IPS-15b (cell line): ENCODE results near the gene CENPM.

Experiments used
- H3K27me3 ChIP-seq: one replicate; pipeline ENCODE4 v1.6.1; 2013; ENCODE audit warnings: low read length; ENCODE audit not compliant: control insufficient read depth, insufficient read depth
- H3K36me3 ChIP-seq: one replicate; pipeline ENCODE4 v1.6.1; 2013; ENCODE audit warnings: low read length; ENCODE audit not compliant: control insufficient read depth, insufficient read depth
- H3K4me1 ChIP-seq: one replicate; pipeline ENCODE4 v1.6.1; 2013; ENCODE audit warnings: mild to moderate bottlenecking, low read length; ENCODE audit not compliant: control insufficient read depth, insufficient read depth
- H3K4me3 ChIP-seq: one replicate; pipeline ENCODE4 v1.5.1; 2013; ENCODE audit warnings: low read depth, low read length
- H3K9ac ChIP-seq: one replicate; pipeline ENCODE4 v1.6.1; 2013; ENCODE audit warnings: low read depth, mild to moderate bottlenecking, low read length
- H3K9me3 ChIP-seq: one replicate; pipeline ENCODE4 v1.6.1; 2013; ENCODE audit warnings: mild to moderate bottlenecking, low read length; ENCODE audit not compliant: control insufficient read depth, insufficient read depth

Gene CENPM

GRCh38 chr22:41936894-41937169, 10.1 kb downstream of the CENPM start:
- H3K4me3 ChIP-seq, result no peak overlapping the region
- H3K36me3 ChIP-seq, result peaks cover 13% of the 10 kb centered on the region
- no peaks in the 10 kb centered on the region for H3K9me3 ChIP-seq
- no peaks in the 10 kb centered on the region for H3K4me1 ChIP-seq
- H3K27me3 ChIP-seq, result no peaks in the 10 kb centered on the region
- H3K9ac ChIP-seq, result no peak overlapping the region

DNA sequence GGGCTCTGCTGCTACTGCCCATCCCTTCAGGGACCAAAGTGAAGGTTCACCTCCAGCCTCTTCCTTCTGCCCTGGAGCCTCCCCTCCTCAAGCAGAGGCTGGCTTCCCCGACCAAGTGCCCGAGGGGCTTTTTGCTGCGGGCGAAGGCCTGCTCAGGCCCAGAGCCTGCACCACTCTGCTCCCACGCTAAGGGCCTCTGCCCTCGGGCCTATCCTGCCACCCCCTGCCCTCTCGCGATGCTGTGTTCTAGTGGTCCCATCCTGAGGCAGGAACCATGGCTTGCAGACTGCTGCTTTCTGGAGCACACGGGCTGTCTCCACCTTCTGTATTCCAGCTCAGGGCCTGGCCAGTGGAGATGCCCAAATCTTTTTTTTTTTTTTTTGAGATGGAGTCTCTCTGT, 11.4 kb downstream of the CENPM start:
- no peak overlapping the region for H3K4me3 ChIP-seq
- H3K9me3 ChIP-seq, result no peaks in the 10 kb centered on the region
- H3K27me3 ChIP-seq, result no peaks in the 10 kb centered on the region
- H3K9ac ChIP-seq, result no peak overlapping the region
- no peaks in the 10 kb centered on the region for H3K4me1 ChIP-seq
- H3K36me3 ChIP-seq, result peaks cover 9% of the 10 kb centered on the region

- Histone ChIP-seq H3K27me3 (no peaks in the 10 kb centered on the region), H3K9ac (no peak overlapping the region), H3K36me3 (peaks cover 7% of the 10 kb centered on the region), H3K4me1 (no peaks in the 10 kb centered on the region), H3K9me3 (no peaks in the 10 kb centered on the region), H3K4me3 (no peak overlapping the region)
These were observed 12.0 kb downstream of the CENPM start for GRCh38 chr22:41935015-41935351.

- H3K9ac ChIP-seq, result no peak overlapping the region
- H3K27me3 ChIP-seq, result no peaks in the 10 kb centered on the region
- H3K4me1 ChIP-seq, result no peaks in the 10 kb centered on the region
- no peaks in the 10 kb centered on the region for H3K9me3 ChIP-seq
- H3K36me3 ChIP-seq, result peaks cover 5% of the 10 kb centered on the region
- H3K4me3 ChIP-seq, result no peak overlapping the region
These were observed 12.5 kb downstream of the CENPM start for GRCh38 chr22:41934284-41935014.

- Histone ChIP-seq H3K9ac (no peak overlapping the region), H3K36me3 (peaks cover 2% of the 10 kb centered on the region), H3K27me3 (no peaks in the 10 kb centered on the region), H3K4me1 (no peaks in the 10 kb centered on the region), H3K9me3 (no peaks in the 10 kb centered on the region), H3K4me3 (no peak overlapping the region)
These were observed 13.4 kb downstream of the CENPM start for GRCh38 chr22:41933411-41934177.

- peaks cover 2% of the 10 kb centered on the region for H3K36me3 ChIP-seq
- H3K27me3 ChIP-seq, result peaks cover 3% of the 10 kb centered on the region
- no peak overlapping the region for H3K9ac ChIP-seq
- H3K4me1 ChIP-seq, result no peaks in the 10 kb centered on the region
- no peak overlapping the region for H3K4me3 ChIP-seq
- no peaks in the 10 kb centered on the region for H3K9me3 ChIP-seq
These were observed 14.6 kb downstream of the CENPM start for GRCh38 chr22:41932353-41932752.

DNA sequence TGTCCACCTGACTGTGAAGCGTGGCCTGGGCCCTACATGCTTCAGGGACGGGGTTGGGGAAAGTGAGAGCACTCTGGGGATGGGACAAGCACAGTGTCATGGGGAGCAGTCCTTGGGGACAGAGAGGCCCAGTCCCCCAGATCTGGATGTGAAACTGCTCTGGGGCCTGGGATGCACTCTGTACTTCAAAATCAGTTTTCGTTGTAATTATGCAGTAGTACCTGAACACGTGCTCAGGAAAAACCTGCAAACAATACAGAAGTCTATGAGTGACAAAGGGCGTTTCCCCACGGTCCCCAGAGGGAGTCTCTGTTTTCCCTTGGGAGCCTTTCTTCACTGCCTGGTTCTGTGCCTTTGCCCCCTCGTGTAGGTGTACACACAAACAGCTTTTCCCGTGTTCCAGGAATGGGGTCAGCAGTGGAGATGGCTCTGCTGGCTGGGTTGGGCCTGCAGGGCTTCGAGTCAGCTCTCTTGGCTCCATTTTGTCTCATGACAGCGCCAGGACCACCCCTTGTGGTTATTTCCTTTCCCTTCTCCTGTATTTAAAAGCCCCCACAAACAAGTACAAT, 15.2 kb downstream of the CENPM start:
- no peak overlapping the region for H3K4me3 ChIP-seq
- peaks cover 8% of the 10 kb centered on the region for H3K27me3 ChIP-seq
- no peaks in the 10 kb centered on the region for H3K4me1 ChIP-seq
- H3K36me3 ChIP-seq, result no peaks in the 10 kb centered on the region
- H3K9me3 ChIP-seq, result no peaks in the 10 kb centered on the region
- no peak overlapping the region for H3K9ac ChIP-seq

- Histone ChIP-seq H3K4me1 (no peaks in the 10 kb centered on the region), H3K4me3 (no peak overlapping the region), H3K36me3 (no peaks in the 10 kb centered on the region), H3K9me3 (no peaks in the 10 kb centered on the region), H3K9ac (no peak overlapping the region), H3K27me3 (peaks cover 19% of the 10 kb centered on the region)
These were observed 17.5 kb downstream of the CENPM start for GRCh38 chr22:41929418-41929810.

DNA sequence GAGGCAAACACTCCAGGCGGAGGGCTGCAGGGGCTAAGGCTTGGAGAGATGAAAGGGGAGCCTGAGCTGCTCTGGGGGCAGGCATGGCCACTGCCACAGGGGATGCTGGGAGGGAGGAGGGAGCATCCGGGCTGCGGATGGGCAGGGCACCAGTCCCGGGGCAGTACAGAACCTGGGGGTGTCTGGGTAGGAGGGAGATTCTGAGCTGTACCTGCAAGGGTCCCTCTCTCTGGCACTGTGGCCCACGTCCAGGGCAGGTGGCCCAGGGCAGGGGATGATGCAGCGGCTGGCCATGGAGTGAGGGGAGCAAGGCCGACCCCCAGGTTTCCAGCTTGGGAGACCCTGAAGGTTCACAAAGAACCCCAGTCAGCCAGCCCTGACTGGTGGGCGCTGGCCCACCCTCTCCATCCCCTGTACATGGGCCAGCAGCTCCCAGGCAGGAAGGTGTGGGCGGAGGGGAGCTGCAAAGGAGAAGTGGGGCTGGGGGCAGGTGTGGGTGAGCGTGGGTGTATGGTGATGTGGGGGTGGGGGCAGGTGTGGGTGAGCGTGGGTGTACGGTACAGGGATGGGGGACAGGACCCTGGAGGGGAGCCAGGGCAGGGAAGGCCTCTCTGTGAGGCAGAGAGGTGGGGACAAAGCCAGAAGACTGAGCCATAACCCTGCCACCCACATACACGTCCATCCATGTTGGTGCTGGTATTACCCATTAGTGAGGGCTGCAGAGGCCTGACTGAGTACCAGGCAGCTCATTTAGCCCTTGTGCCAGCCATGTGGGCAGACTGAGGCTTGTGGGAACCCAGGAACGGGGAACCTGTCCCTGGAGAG, 18.1 kb downstream of the CENPM start:
- Histone ChIP-seq H3K9ac (no peak overlapping the region), H3K4me1 (no peaks in the 10 kb centered on the region), H3K27me3 (peaks cover 20% of the 10 kb centered on the region), H3K4me3 (no peak overlapping the region), H3K9me3 (no peaks in the 10 kb centered on the region), H3K36me3 (no peaks in the 10 kb centered on the region)

- Histone ChIP-seq H3K9ac (no peak overlapping the region), H3K36me3 (no peaks in the 10 kb centered on the region), H3K27me3 (peaks cover 30% of the 10 kb centered on the region)
These were observed 19.1 kb downstream of the CENPM start for GRCh38 chr22:41927813-41928212.

GRCh38 chr22:41925783-41926460, 21.0 kb downstream of the CENPM start:
- no peak overlapping the region for H3K9ac ChIP-seq

More at GRCh38 chr22:41927813-41928212, 19.1 kb downstream of the CENPM start:
- no peak overlapping the region for H3K4me3 ChIP-seq
- H3K9me3 ChIP-seq, result no peaks in the 10 kb centered on the region
- H3K4me1 ChIP-seq, result no peaks in the 10 kb centered on the region

More at GRCh38 chr22:41925783-41926460, 21.0 kb downstream of the CENPM start:
- H3K36me3 ChIP-seq, result no peaks in the 10 kb centered on the region
- H3K4me3 ChIP-seq, result peak overlapping the region; percentile 32
- H3K4me1 ChIP-seq, result no peaks in the 10 kb centered on the region
- H3K9me3 ChIP-seq, result no peaks in the 10 kb centered on the region
- H3K27me3 ChIP-seq, result peaks cover 36% of the 10 kb centered on the region
